H1 (cell line): ENCODE data around the gene MMEL1. TPM values are rescaled to one million over a fixed set of nuclear protein-coding genes. Genes with fewer than 3 reads are reported as not detected.

Experiments used
- CTCF ChIA-PET: fragments of 300-600 bp; sonication (Branson Sonifier 250); formaldehyde crosslinking; loops from one replicate; lab custom pipeline; 2021; ENCODE audit not compliant: partially characterized antibody; lab: Charles Lee
- POLR2A ChIA-PET: fragments of 300-600 bp; sonication (Branson Sonifier 250); formaldehyde crosslinking; loops from one replicate; lab custom pipeline; 2021; ENCODE audit warnings: inconsistent platforms; ENCODE audit not compliant: partially characterized antibody; lab: Charles Lee
- DNase-seq, 2 experiments: peaks; one replicate each; pipeline versions ENCODE4 v3.0.0 to v3.0.0-alpha.2; 2010 to 2022; ENCODE audit warnings: low spot score in 2 of 2, low read depth in 1 of 2, mixed read lengths in 1 of 2
- FAIRE-seq: peaks from 2 replicates; lab custom pipeline; 2011; peaks lifted over from hg19 to GRCh38; lab: Jason Lieb, UNC
- H2AFZ ChIP-seq: 2 replicates; pipeline ENCODE4 v1.8.1; 2012; ENCODE audit warnings: low read length, inconsistent platforms
- H2AK5ac ChIP-seq: 2 replicates; pipeline ENCODE4 v1.6.1; 2013; ENCODE audit warnings: low read depth, low read length
- H2BK120ac ChIP-seq: replicated peaks from 2 replicates; pipeline ENCODE3; 2013; ENCODE audit warnings: low read depth, low read length, inconsistent platforms
- H2BK12ac ChIP-seq: 2 replicates; pipeline ENCODE4 v1.6.1; 2013; ENCODE audit warnings: low read depth, low read length
- H2BK15ac ChIP-seq: 2 replicates; pipeline ENCODE4 v1.6.1; 2013; ENCODE audit warnings: low read length
- H2BK20ac ChIP-seq: 2 replicates; pipeline ENCODE4 v1.6.1; 2013; ENCODE audit warnings: low read length
- H2BK5ac ChIP-seq: 2 replicates; pipeline ENCODE4 v1.6.1; 2013; ENCODE audit warnings: low read depth, low read length
- H3K14ac ChIP-seq: 2 replicates; pipeline ENCODE4 v1.6.1; 2013; ENCODE audit warnings: inconsistent platforms; ENCODE audit not compliant: insufficient read length
- H3K18ac ChIP-seq: 2 replicates; pipeline ENCODE4 v1.6.1; 2013; ENCODE audit warnings: low read length; ENCODE audit errors: extremely low read depth
- H3K23ac ChIP-seq: 2 replicates; pipeline ENCODE4 v1.6.1; 2013; ENCODE audit warnings: inconsistent platforms; ENCODE audit not compliant: insufficient read length
- H3K23me2 ChIP-seq: 2 replicates; pipeline ENCODE4 v1.6.1; 2013; ENCODE audit warnings: low read depth, low read length
- H3K27ac ChIP-seq: 2 replicates; pipeline ENCODE4 v1.6.1; 2011; ENCODE audit warnings: low read depth, low read length, inconsistent platforms
- H3K27me3 ChIP-seq, 4 experiments: replicated peaks in 1 of 4; 1 replicate in 1 of 4; 2 replicates in 3 of 4; pipeline versions ENCODE4 v1.6.1 to v1.8.1; 2011 to 2013; ENCODE audit warnings: low read length in 3 of 4, mild to moderate bottlenecking in 3 of 4, inconsistent platforms in 2 of 4, mixed read lengths in 2 of 4, moderate library complexity in 1 of 4; ENCODE audit not compliant: control insufficient read depth in 3 of 4, insufficient read depth in 3 of 4; ENCODE audit errors: extremely low read depth in 1 of 4
- H3K36me3 ChIP-seq, 4 experiments: 2 replicates each; pipeline versions ENCODE4 v1.6.1 to v1.8.1; 2011 to 2013; ENCODE audit warnings: mild to moderate bottlenecking in 4 of 4, low read length in 3 of 4, moderate library complexity in 2 of 4, control low read depth in 1 of 4, inconsistent platforms in 1 of 4; ENCODE audit not compliant: insufficient read depth in 4 of 4, control insufficient read depth in 2 of 4
- H3K4ac ChIP-seq: replicated peaks from 2 replicates; pipeline ENCODE3; 2013; ENCODE audit warnings: low read length, low read depth, mixed read lengths, inconsistent platforms; ENCODE audit not compliant: insufficient read length
- H3K4me1 ChIP-seq, 4 experiments: replicated peaks in 1 of 4; 1 replicate in 1 of 4; 2 replicates in 3 of 4; pipeline versions ENCODE4 v1.6.1 to v1.8.1; 2011 to 2013; ENCODE audit warnings: low read length in 3 of 4, inconsistent platforms in 2 of 4, mixed read lengths in 1 of 4; ENCODE audit not compliant: insufficient read depth in 4 of 4, control insufficient read depth in 3 of 4
- H3K4me2 ChIP-seq, 2 experiments: 2 replicates each; pipeline versions ENCODE4 v1.6.1 to v1.8.1; 2011 to 2013; ENCODE audit warnings: low read depth in 2 of 2, low read length in 2 of 2, control low read depth in 1 of 2, inconsistent platforms in 1 of 2, mild to moderate bottlenecking in 1 of 2; ENCODE audit not compliant: insufficient read depth in 1 of 2
- H3K4me3 ChIP-seq, 4 experiments: fragments of 200-600, 300-600 bp in 1 of 4; sonication (generic), shearing (Covaris generic), sonication (Bioruptor Twin) in 1 of 4; 2 replicates each; pipeline versions ENCODE4 v1.5.1 to v1.8.1; 2011 to 2016; ENCODE audit warnings: low read length in 4 of 4, low read depth in 3 of 4, control low read depth in 2 of 4, inconsistent platforms in 2 of 4, mild to moderate bottlenecking in 2 of 4, mixed read lengths in 1 of 4, moderate library complexity in 1 of 4; ENCODE audit not compliant: insufficient read depth in 2 of 4; ENCODE audit errors: extremely low read depth in 1 of 4
- H3K56ac ChIP-seq: replicated peaks from 2 replicates; pipeline ENCODE3; 2013; ENCODE audit warnings: low read depth, mild to moderate bottlenecking, mixed read lengths, low read length, inconsistent platforms; ENCODE audit not compliant: insufficient read length
- H3K79me1 ChIP-seq: 2 replicates; pipeline ENCODE4 v1.6.1; 2013; ENCODE audit warnings: low read depth, low read length, control low read depth
- H3K79me2 ChIP-seq, 2 experiments: 2 replicates each; pipeline versions ENCODE4 v1.6.1 to v1.8.1; 2012 to 2013; ENCODE audit warnings: low read length in 2 of 2, mild to moderate bottlenecking in 2 of 2, inconsistent platforms in 1 of 2; ENCODE audit not compliant: insufficient read depth in 2 of 2, control insufficient read depth in 1 of 2
- H3K9ac ChIP-seq, 4 experiments: replicated peaks in 1 of 4; 1 replicate in 1 of 4; 2 replicates in 3 of 4; pipeline versions ENCODE4 v1.6.1 to v1.8.1; 2011 to 2013; ENCODE audit warnings: low read depth in 3 of 4, low read length in 3 of 4, control low read depth in 2 of 4, mild to moderate bottlenecking in 2 of 4, moderate library complexity in 2 of 4, inconsistent platforms in 1 of 4; ENCODE audit errors: extremely low read depth in 1 of 4
- H3K9me3 ChIP-seq, 2 experiments: 2 replicates each; pipeline versions ENCODE4 v1.6.1 to v1.8.1; 2012 to 2013; ENCODE audit warnings: mild to moderate bottlenecking in 2 of 2, moderate library complexity in 2 of 2, control low read depth in 1 of 2, inconsistent platforms in 1 of 2, low read depth in 1 of 2, low read length in 1 of 2, mixed read lengths in 1 of 2; ENCODE audit not compliant: insufficient read depth in 2 of 2
- H4K20me1 ChIP-seq, 2 experiments: replicated peaks in 1 of 2; 2 replicates each; pipeline versions ENCODE3 to v1.8.1; 2011 to 2013; ENCODE audit warnings: inconsistent platforms in 2 of 2, low read length in 2 of 2, mild to moderate bottlenecking in 1 of 2; ENCODE audit not compliant: insufficient read depth in 2 of 2, control insufficient read depth in 1 of 2
- H4K5ac ChIP-seq: 2 replicates; pipeline ENCODE4 v1.6.1; 2013; ENCODE audit warnings: low read length, low read depth, mixed read lengths, inconsistent platforms; ENCODE audit not compliant: insufficient read length
- H4K8ac ChIP-seq: 2 replicates; pipeline ENCODE4 v1.8.0; 2013; ENCODE audit warnings: mild to moderate bottlenecking, moderate library complexity, low read length, inconsistent platforms; ENCODE audit not compliant: insufficient read depth; ENCODE audit errors: extremely low read depth
- H4K91ac ChIP-seq: replicated peaks from 2 replicates; pipeline ENCODE3; 2013; ENCODE audit warnings: low read length, mixed read lengths, inconsistent platforms; ENCODE audit not compliant: insufficient read length
- KDM5A ChIP-seq: fragments of 200-600 bp; IDR thresholded peaks from 2 replicates; pipeline ENCODE4 v1.7.1; 2012; ENCODE audit warnings: mild to moderate bottlenecking, low read length, inconsistent platforms, mixed read lengths
- RAD21 ChIP-seq, 2 experiments: IDR thresholded peaks in 1 of 2; conservative IDR thresholded peaks in 1 of 2; 2 replicates each; pipeline ENCODE4 v1.6.1; 2011; ENCODE audit warnings: low read depth in 2 of 2, low read length in 2 of 2, improper control_type of control experiment in 1 of 2, inconsistent platforms in 1 of 2, mild to moderate bottlenecking in 1 of 2, moderate library complexity in 1 of 2
- WGBS, 2 experiments: shearing (Covaris generic) in 1 of 2; methylation state at CpG; one replicate each; pipeline versions ENCODE4 v1.1.6 to v1.1.7; 2013 to 2015; ENCODE audit warnings: low lambda C conversion rate in 2 of 2, mixed read lengths in 2 of 2, inconsistent platforms in 1 of 2, low coverage in 1 of 2, missing lambda C conversion rate in 1 of 2; ENCODE audit not compliant: insufficient replicate concordance in 2 of 2, insufficient coverage in 1 of 2, insufficient read length in 1 of 2; ENCODE audit errors: extremely low coverage in 1 of 2, missing lambda C conversion rate in 1 of 2; 5-methylcytosine and 5-hydroxymethylcytosine counted together
- polyA plus RNA-seq, 7 experiments: library from polyadenylated mRNA; depleted of rRNA in 3 of 7; stranded (reverse) in 5 of 7; unstranded in 2 of 7; fragments of >200 nt in 5 of 7; fragments of 200-250 nt in 2 of 7; gene quantifications; 1 replicate in 5 of 7; 2 replicates in 1 of 7; 4 replicates in 1 of 7; pipeline versions ENCODE4 v1.2.1 to v1.2.3, GENCODE V29; 2011 to 2013; ENCODE audit warnings: missing spikeins in 2 of 7, mixed read lengths in 2 of 7
- total RNA-seq: library from RNA; stranded (reverse); fragmentation: NEBNext Ultra II Directional; extraction: Animal tissue kit (Norgen Biotek cat#: 25700); gene quantifications from 2 replicates; pipeline ENCODE4 v1.2.1, GENCODE V29; 2021

MMEL1 gene
- total and polyA plus RNA-seq, 2 of the 8 experiments (the other 6 are each of a cell fraction or from before 2014, with no cell fraction given): 0.91 to 1.7 TPM

- Histone ChIP-seq H2AK5ac (no peak overlapping the region), H2AFZ (no peak overlapping the region), H2BK120ac (no peak overlapping the region), H3K9ac (no peak overlapping the region), H4K8ac (no peak overlapping the region; the same call in 1 of the 2 replicates), H3K4me1 (peaks cover 3 to 17% (median 14%) of the 10 kb centered on the region in 4 experiments; a peak in 6 of 7 replicates), H2BK20ac (no peak overlapping the region), H3K14ac (no peak overlapping the region), H3K79me1 (no peaks in the 10 kb centered on the region), H3K4ac (no peak overlapping the region), H3K23me2 (peaks cover 11% of the 10 kb centered on the region; the same call in 1 of the 2 replicates), H3K9me3 (no peaks in the 10 kb centered on the region), H3K23ac (no peak overlapping the region), H3K79me2 (no peaks in the 10 kb centered on the region; a peak in 1 of 4 replicates), H3K36me3 (no peaks in the 10 kb centered on the region), H2BK15ac (no peak overlapping the region), H3K4me2 (no peak overlapping the region), H4K20me1 (peaks cover 0 to 7% of the 10 kb centered on the region in 2 experiments), H2BK5ac (no peak overlapping the region), H2BK12ac (no peak overlapping the region), H3K27ac (no peak overlapping the region), H4K91ac (no peak overlapping the region), H4K5ac (no peak overlapping the region), H3K56ac (no peak overlapping the region), H3K27me3 (peaks cover 0 to 10% (median 4%) of the 10 kb centered on the region in 4 experiments; a peak in 4 of 7 replicates), H3K4me3 (no peak overlapping the region), H3K18ac (no peak overlapping the region)
- ChIA-PET CTCF (no interaction called here), POLR2A (no interaction called here)
- 73% methylated on average over 11 of the region's 11 CpGs; no CpG with 5 or more reads in 1 of the 2 experiments for WGBS, 2 experiments
- DNase-seq (no peak), FAIRE-seq (no peak)
- TF ChIP-seq RAD21 (IDR thresholded peaks at IDR 0.05 in 1 of 2, conservative IDR thresholded peaks at IDR 0.05 in 1 of 2; ENCODE audit: low read depth in 2 of 2, low read length in 2 of 2) (peak in 1 of 2 experiments; percentile 1; a peak in 1 of 4 replicates), KDM5A (no peak)
Measured at GRCh38 chr1:2639203-2639602, 6.4 kb upstream of the MMEL1 start.
